ENCODE results near the gene SUPT20H.
"Not testable (repeated sequence)": the region's sequence is repeated elsewhere in the genome, so short reads cannot be mapped to it uniquely, and the experiment has no call there.

Gene SUPT20H

DNA sequence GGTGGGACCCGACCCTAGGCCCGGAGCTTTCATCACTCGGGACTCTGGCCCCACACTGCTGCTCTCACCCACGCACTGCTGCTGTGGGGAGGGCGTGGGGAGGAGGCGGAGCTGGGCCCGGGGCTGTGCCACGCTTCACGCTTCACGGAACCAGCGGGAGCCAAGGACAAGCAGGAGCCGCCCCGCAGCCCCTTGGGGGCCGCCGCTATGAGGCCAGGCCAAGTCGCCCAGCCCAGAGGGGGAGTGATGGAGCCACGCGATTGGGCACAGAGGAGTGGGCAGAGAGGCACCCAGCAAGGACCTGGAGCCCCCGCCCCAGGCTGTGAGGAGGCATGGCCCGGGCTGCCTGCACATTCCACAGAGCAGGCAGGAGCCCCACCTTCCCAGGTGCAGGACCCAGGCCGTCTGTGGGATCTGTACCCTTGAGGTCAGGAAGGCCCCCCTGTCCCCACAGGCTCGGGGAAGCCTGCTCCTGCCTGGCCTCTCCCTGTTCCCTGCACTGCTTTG lies 10.2 kb upstream of the SUPT20H start:
- DNase-seq (ENCODE audit: low read depth in 2 of 2) = no peak

DNA sequence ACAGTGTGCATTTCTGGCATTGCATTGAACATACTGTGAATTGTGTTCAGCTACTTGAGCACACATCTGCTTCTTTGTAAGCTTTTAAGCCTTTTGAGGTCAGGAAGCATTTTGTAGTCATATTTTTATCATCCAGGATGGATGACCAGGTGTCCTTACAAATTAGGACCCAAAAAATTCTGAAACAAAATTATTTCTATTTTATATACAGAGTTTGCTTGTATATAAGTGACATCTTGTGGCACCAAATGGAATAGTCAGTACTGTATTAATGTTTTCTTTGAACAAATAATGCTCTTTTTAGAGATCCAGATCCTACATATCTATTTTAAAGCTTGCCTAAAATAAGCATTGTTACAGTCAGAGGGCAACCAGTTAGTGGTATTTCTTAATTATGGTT lies 9.5 kb upstream of the SUPT20H start:
- no peak for DNase-seq (ENCODE audit: low read depth in 2 of 2)

GRCh38 chr13:37067874-37068273 lies 8.4 kb upstream of the SUPT20H start:
- no peak for DNase-seq (ENCODE audit: low read depth in 2 of 2)

GRCh38 chr13:37065890-37066526 lies 6.5 kb upstream of the SUPT20H start:
- DNase-seq (ENCODE audit: low read depth in 2 of 2) = no peak

GRCh38 chr13:37059848-37060192 lies 332 bp upstream of the SUPT20H start:
- DNase-seq (ENCODE audit: low read depth in 2 of 2) = no peak

- DNase-seq (ENCODE audit: low read depth in 2 of 2) = not testable (repeated sequence)
These were observed 3.3 kb downstream of the SUPT20H start for GRCh38 chr13:37056228-37056627.

GRCh38 chr13:37053111-37053510 lies 6.4 kb downstream of the SUPT20H start:
- not testable (repeated sequence) for DNase-seq (ENCODE audit: low read depth in 2 of 2)

DNA sequence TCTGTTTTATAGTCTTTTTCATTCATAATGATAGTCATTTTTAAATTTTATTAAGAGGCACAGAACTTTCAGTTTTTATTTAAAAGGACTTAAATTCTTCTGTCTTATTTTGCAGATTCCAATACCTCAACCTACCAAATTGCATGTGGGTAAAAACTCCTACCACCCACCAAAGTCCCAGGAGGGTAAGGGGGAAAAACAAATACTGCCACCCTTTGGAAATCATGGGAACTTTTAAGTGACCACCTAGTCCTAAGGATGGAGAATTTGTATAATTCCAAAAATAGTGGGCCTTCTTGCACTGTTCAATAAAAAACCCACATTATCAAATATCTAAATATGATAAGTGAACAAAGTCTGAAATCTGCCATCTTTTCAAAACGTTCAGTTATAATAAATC lies 9.7 kb downstream of the SUPT20H start:
- no peak for DNase-seq (ENCODE audit: low read depth in 2 of 2)

DNA sequence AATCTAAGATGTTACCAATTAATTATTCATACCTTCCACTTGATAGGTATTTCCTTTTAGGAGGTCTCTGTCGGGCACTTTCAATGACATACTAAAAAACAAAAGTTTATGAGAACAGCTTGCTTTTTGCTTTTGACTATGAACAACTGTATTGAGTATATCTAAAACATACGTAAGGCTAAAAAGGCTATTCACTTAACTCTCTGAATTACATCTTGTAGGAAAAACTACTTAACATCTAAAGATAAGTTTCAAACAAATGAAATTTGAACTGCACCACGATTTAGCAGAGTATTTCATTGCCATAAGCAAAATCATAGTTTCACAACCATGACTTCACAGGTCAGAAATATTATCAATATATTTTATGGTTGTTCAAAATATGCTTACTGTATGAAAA lies 11.6 kb downstream of the SUPT20H start:
- DNase-seq (ENCODE audit: low read depth in 2 of 2) = no peak

DNA sequence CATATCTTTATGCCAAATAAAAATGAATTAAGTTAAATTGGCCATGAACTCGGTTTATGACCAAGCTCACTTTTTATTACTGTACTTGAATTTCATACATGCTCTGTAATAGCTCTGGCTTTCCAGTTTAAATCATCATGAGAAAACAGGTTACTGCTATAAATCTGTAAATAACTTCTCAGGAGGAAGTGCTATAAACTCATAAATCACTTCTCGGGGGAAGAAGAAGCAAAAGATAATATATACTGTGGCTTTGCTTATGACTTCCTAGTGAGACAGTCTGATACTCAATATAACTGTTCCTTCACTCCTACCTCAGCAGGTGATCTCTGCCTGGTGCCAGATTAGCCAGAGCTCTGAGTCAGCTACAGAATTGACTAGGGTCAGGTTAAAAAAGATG lies 12.5 kb downstream of the SUPT20H start:
- DNase-seq (ENCODE audit: low read depth in 2 of 2) = no peak

- DNase-seq (ENCODE audit: low read depth in 2 of 2) = no peak
These were observed 13.4 kb downstream of the SUPT20H start for GRCh38 chr13:37046062-37046461.

GRCh38 chr13:37040789-37041188 lies 18.7 kb downstream of the SUPT20H start:
- no peak for DNase-seq (ENCODE audit: low read depth in 2 of 2)

GRCh38 chr13:37039896-37040295 lies 19.6 kb downstream of the SUPT20H start:
- DNase-seq (ENCODE audit: low read depth in 2 of 2) = no peak

DNA sequence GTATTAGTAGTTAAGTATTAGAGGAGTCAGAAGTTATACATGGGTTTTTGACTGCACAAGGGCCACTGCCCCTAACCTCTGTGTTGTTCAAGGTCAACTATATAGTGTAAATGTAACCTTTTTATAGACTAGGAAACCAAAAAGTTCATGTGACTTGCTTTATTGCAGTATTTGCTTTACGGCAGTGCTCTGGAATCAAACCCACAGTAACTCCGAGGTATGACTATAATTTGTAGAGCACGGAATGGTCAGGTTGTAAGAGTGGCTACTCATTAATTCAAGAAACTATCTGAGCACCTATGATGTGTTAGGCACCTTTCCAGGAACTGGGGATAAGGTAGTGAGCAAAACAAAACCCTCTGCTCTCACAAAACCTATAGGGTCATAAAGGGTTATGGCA lies 22.2 kb downstream of the SUPT20H start:
- no peak for DNase-seq (ENCODE audit: low read depth in 2 of 2)

- no peak for DNase-seq (ENCODE audit: low read depth in 2 of 2)
These were observed 29.9 kb downstream of the SUPT20H start for GRCh38 chr13:37029617-37030016.

- DNase-seq (ENCODE audit: low read depth in 2 of 2) = no peak
These were observed 31.8 kb downstream of the SUPT20H start for GRCh38 chr13:37027639-37028038.

DNA sequence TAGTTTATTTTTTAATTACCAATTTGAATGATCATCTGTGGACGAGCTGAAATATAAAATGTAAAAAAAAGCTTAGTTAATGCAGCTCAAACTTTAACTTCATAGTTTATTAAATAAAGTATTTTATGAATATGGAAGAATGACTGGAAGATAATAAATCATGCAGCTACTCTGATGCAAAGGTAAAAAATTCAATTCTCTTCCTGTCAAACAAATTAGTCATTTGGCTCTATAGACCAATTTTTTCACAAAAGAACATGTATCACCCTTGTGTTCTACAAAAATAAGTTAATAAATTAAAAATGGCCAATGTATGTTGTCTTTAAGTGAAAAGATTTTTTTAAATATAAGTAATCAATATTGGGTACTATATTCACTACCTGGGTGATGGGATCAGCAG lies 32.7 kb downstream of the SUPT20H start:
- no peak for DNase-seq (ENCODE audit: low read depth in 2 of 2)

- no peak for DNase-seq (ENCODE audit: low read depth in 2 of 2)
These were observed 35.6 kb downstream of the SUPT20H start for GRCh38 chr13:37023871-37024270.

- no peak for DNase-seq (ENCODE audit: low read depth in 2 of 2)
These were observed 44.9 kb downstream of the SUPT20H start for GRCh38 chr13:37014609-37015008.

GRCh38 chr13:37011788-37012187 lies 47.7 kb downstream of the SUPT20H start:
- no peak for DNase-seq (ENCODE audit: low read depth in 2 of 2)

DNA sequence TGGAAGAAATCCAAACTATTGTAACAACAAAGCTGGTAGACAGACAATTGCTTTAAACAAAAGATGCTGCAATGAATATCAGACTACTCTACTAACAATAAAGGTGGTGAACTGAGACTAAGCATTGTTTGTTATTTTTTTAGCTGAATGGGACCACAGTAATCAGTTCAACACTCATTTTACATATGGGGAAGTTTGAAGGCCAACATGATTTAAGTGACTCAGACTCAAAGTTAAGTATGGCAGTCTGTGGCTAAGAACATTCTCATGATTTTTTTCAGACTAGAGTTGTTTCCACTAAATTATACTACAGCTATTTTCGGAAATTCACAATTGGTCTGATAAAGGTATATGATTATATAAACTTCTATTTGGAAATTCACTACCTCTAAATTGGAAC lies 48.5 kb downstream of the SUPT20H start:
- no peak for DNase-seq (ENCODE audit: low read depth in 2 of 2)

- no peak for DNase-seq (ENCODE audit: low read depth in 2 of 2)
These were observed 49.1 kb downstream of the SUPT20H start for GRCh38 chr13:37010424-37010823.

DNA sequence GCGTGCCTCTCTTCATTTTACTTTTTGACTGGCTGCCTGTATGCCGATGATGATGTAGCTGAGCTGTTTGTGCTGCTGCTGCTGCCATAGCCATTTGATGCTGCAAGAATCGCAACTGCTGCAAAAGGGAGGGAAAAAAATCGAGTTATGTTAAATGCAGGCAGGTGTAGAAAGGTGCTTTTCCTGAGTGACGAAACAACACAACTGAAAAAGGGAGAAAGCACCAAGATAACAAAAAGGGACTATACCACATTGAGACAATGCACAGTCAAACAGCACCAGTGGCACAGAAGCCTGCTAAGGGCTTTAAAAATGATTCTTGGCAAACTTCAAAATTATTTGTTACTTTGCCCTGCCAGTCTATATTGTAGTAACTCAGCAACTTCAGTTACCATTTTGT lies 49.8 kb downstream of the SUPT20H start:
- no peak for DNase-seq (ENCODE audit: low read depth in 2 of 2)

DNA sequence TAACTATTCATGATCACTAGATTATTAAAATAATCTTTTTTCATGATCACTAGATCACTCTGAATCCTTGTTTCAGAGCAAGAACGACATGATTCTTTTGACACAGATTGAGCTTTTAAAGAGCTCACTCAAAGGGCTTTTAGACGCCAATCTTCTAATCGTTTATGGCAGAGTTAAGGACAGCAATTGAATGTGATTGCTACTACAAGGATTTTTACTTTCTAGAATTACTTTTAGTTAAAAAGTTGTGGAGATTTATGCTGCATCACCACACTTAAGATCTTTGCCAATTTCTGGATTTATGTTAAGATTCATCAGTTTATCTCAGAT lies 57.6 kb downstream of the SUPT20H start:
- no peak for DNase-seq (ENCODE audit: low read depth in 2 of 2)
